Right cardiac atrium (tissue), 5 donors: Measurements from ENCODE around the gene NMRK2. TPM values are rescaled to one million over a fixed set of nuclear protein-coding genes. Genes with fewer than 3 reads are reported as not detected.
"Not testable (repeated sequence)": the region's sequence is repeated elsewhere in the genome, so short reads cannot be mapped to it uniquely, and the experiment has no call there.

Source experiments
- ATAC-seq, 2 donors: fragments of 200-7000 bp; cut with Tn5 transposase; one replicate each; pipeline versions ENCODE4 v1.8.0 to v1.9.1; 2020; ENCODE audit warnings: moderate library complexity in 2 of 2, mild to moderate bottlenecking in 1 of 2
- DNase-seq, 3 donors: peaks; one replicate each; pipeline ENCODE4 v3.0.0-alpha.2; 2020
- H3K27ac ChIP-seq: one replicate; pipeline ENCODE4 v1.5.1; 2013; ENCODE audit warnings: mild to moderate bottlenecking, low read length, control low read depth, moderate library complexity
- H3K27me3 ChIP-seq: one replicate; pipeline ENCODE4 v1.6.1; 2013; ENCODE audit not compliant: control insufficient read depth, insufficient read depth
- H3K4me1 ChIP-seq: one replicate; pipeline ENCODE4 v1.6.1; 2013; ENCODE audit warnings: low read length; ENCODE audit not compliant: control insufficient read depth, insufficient read depth
- H3K4me3 ChIP-seq: one replicate; pipeline ENCODE4 v1.5.1; 2013; ENCODE audit warnings: low read length, control low read depth
- H3K9me3 ChIP-seq: one replicate; pipeline ENCODE4 v1.6.1; 2013; ENCODE audit warnings: low read length; ENCODE audit not compliant: control insufficient read depth
- WGBS: extraction: QIAGEN DNeasy Blood & Tissue Kit; methylation state at CpG from one replicate; pipeline ENCODE4 v1.1.7; 2013; 5-methylcytosine and 5-hydroxymethylcytosine counted together
- intact Hi-C, 4 donors: fragments of 100-400 bp; cut with DNase I; formaldehyde crosslinking; loops; one replicate each; pipeline versions ENCODE4 v1.11.0 to v1.14.0; 2022 to 2023
- polyA plus RNA-seq: library from polyadenylated mRNA; stranded (reverse); fragments of 200-250 nt; gene quantifications from one replicate; pipeline ENCODE4 v1.2.3, GENCODE V29; 2013
- total RNA-seq, 4 donors: library from RNA; stranded (reverse); fragmentation: NEBNext Ultra II Directional; extraction: Animal tissue kit (Norgen Biotek cat#: 25700); gene quantifications; one replicate each; pipeline ENCODE4 v1.2.1, GENCODE V29; 2021
- donor health status: healthy with polysubstance abuse.
- donor health status: DM: no; HTN: yes; CAD: no.
- donor health status: DM: no; HTN: no; CAD: no.
- donor health status: DM: no; HTN: yes; CAD: no; lungs with severe emphysema.
- donor health status: DM: yes; HTN: yes; CAD: no.

The NMRK2 gene
- total and polyA plus RNA-seq, 5 donors = 1,114 to 1,838 (median 1,316) TPM

GRCh38 chr19:3952755-3953276 lies 19.9 kb downstream of the NMRK2 start:
- H3K27ac ChIP-seq = peak overlapping the region; percentile 74
- H3K4me1 ChIP-seq, ATAC-seq, DNase-seq, H3K27me3 ChIP-seq, H3K9me3 ChIP-seq, H3K4me3 ChIP-seq, intact Hi-C loops: not testable (repeated sequence)
- 72% methylated on average over 9 of the region's 9 CpGs for WGBS

- no peak overlapping the region for H3K4me3 ChIP-seq
- intact Hi-C loops = no loop called here
- no peaks in the 10 kb centered on the region for H3K27me3 ChIP-seq
- peak overlapping the region; percentile 74 for H3K27ac ChIP-seq
- no peak for ATAC-seq
- no peaks in the 10 kb centered on the region for H3K9me3 ChIP-seq
- WGBS = 52% methylated on average over 12 of the region's 12 CpGs
- no peaks in the 10 kb centered on the region for H3K4me1 ChIP-seq
- no peak for DNase-seq
Measured at GRCh38 chr19:3954107-3954506, 21.2 kb downstream of the NMRK2 start.

- H3K27me3 ChIP-seq, H3K27ac ChIP-seq, H3K9me3 ChIP-seq, ATAC-seq, DNase-seq, intact Hi-C loops, H3K4me3 ChIP-seq, H3K4me1 ChIP-seq: not testable (repeated sequence)
- WGBS = 79% methylated on average over 13 of the region's 13 CpGs
Measured at GRCh38 chr19:3955276-3955675, 22.4 kb downstream of the NMRK2 start.

- WGBS = 82% methylated on average over 10 of the region's 10 CpGs
- no peak overlapping the region for H3K27ac ChIP-seq
- ATAC-seq = no peak
Measured at GRCh38 chr19:3955688-3956087, 22.8 kb downstream of the NMRK2 start.

GRCh38 chr19:3958836-3959765 lies 26.2 kb downstream of the NMRK2 start:
- Histone ChIP-seq H3K9me3 (no peaks in the 10 kb centered on the region), H3K4me1 (no peaks in the 10 kb centered on the region), H3K4me3 (no peak overlapping the region), H3K27me3 (no peaks in the 10 kb centered on the region), H3K27ac (no peak overlapping the region)
- ATAC-seq (peak; percentile 4 to 6), DNase-seq (peak in 2 of 3 donors; percentile 57 to 59)
- intact Hi-C loops = no loop called here
- 95% methylated on average over 86 of the region's 86 CpGs for WGBS

More at GRCh38 chr19:3955688-3956087, 22.8 kb downstream of the NMRK2 start:
- peak in 1 of 3 donors; percentile 52 for DNase-seq
- H3K4me3 ChIP-seq = no peak overlapping the region
- no peaks in the 10 kb centered on the region for H3K9me3 ChIP-seq
- no peaks in the 10 kb centered on the region for H3K4me1 ChIP-seq
- intact Hi-C loops = no loop called here
- no peaks in the 10 kb centered on the region for H3K27me3 ChIP-seq

GRCh38 chr19:3959766-3960131 lies 26.9 kb downstream of the NMRK2 start:
- H3K4me1 ChIP-seq = no peaks in the 10 kb centered on the region
- no peaks in the 10 kb centered on the region for H3K9me3 ChIP-seq
- no peak overlapping the region for H3K27ac ChIP-seq
- 95% methylated on average over 15 of the region's 15 CpGs for WGBS
- H3K27me3 ChIP-seq = no peaks in the 10 kb centered on the region
- intact Hi-C loops = no loop called here
- ATAC-seq (no peak), DNase-seq (peak in 2 of 3 donors; percentile 36 to 60)
- no peak overlapping the region for H3K4me3 ChIP-seq

GRCh38 chr19:3961007-3961406 lies 28.1 kb downstream of the NMRK2 start:
- DNase-seq = peak in 2 of 3 donors; percentile 50 to 53
- ATAC-seq = no peak
- 88% methylated on average over 24 of the region's 24 CpGs for WGBS
- Histone ChIP-seq H3K9me3 (no peaks in the 10 kb centered on the region), H3K4me1 (no peaks in the 10 kb centered on the region), H3K27ac (peak overlapping the region; percentile 14), H3K27me3 (no peaks in the 10 kb centered on the region), H3K4me3 (no peak overlapping the region)
- intact Hi-C loops = no loop called here

GRCh38 chr19:3963458-3964255 lies 30.8 kb downstream of the NMRK2 start:
- DNase-seq = peak in 2 of 3 donors; percentile 60 to 68
- H3K27me3 ChIP-seq = no peaks in the 10 kb centered on the region
- H3K4me3 ChIP-seq = no peak overlapping the region
- ATAC-seq = no peak
- no peaks in the 10 kb centered on the region for H3K9me3 ChIP-seq
- 89% methylated on average over 35 of the region's 35 CpGs for WGBS
- intact Hi-C loops = no loop called here
- H3K27ac ChIP-seq = no peak overlapping the region
- H3K4me1 ChIP-seq = peaks cover 5% of the 10 kb centered on the region

- Histone ChIP-seq H3K4me1 (peaks cover 6% of the 10 kb centered on the region), H3K4me3 (no peak overlapping the region), H3K9me3 (no peaks in the 10 kb centered on the region), H3K27me3 (no peaks in the 10 kb centered on the region), H3K27ac (peak overlapping the region; percentile 49)
- 77% methylated on average over 60 of the region's 60 CpGs for WGBS
- intact Hi-C loops = no loop called here
- DNase-seq (peak in 2 of 3 donors; percentile 63 to 72), ATAC-seq (no peak)
Measured at GRCh38 chr19:3964256-3965194, 31.7 kb downstream of the NMRK2 start.
